Activated CD8-positive, alpha-beta memory T cell treated with anti-CD3 and anti-CD28 coated beads for 24 hours (primary cell): ENCODE results near the gene TBX6.
A peak's percentile ranks its signal among the peaks of the same experiment; 100 is the strongest.
"Not testable (repeated sequence)": the region's sequence is repeated elsewhere in the genome, so short reads cannot be mapped to it uniquely, and the experiment has no call there.

Experiments
- DNase-seq: peaks from one replicate; pipeline ENCODE4 v3.0.0-alpha.2; 2020

TBX6 gene

GRCh38 chr16:30065102-30065942, 26.4 kb downstream of the TBX6 start, which contains the start of gene ALDOA:
Gene ALDOA (plus strand): TSS chr16:30065760. CDS start chr16:30066898, 1,138 bp downstream.
- peak; percentile 97 for DNase-seq

- no peak for DNase-seq
Measured at GRCh38 chr16:30064729-30065101, 27.0 kb downstream of the TBX6 start.

GRCh38 chr16:30063893-30064728, 27.6 kb downstream of the TBX6 start:
- DNase-seq: peak; percentile 89

GRCh38 chr16:30063278-30063892, 28.3 kb downstream of the TBX6 start:
- no peak for DNase-seq

- DNase-seq: no peak
Measured at GRCh38 chr16:30060836-30061554, 30.7 kb downstream of the TBX6 start.

GRCh38 chr16:30060346-30060745, 31.4 kb downstream of the TBX6 start:
- DNase-seq: no peak

GRCh38 chr16:30054959-30055553, 36.7 kb downstream of the TBX6 start:
- peak; percentile 70 for DNase-seq

- DNase-seq: no peak
Measured at GRCh38 chr16:30054451-30054850, 37.3 kb downstream of the TBX6 start.

GRCh38 chr16:30053376-30054015, 38.2 kb downstream of the TBX6 start:
- no peak for DNase-seq

GRCh38 chr16:30052671-30053372, 38.9 kb downstream of the TBX6 start:
- peak; percentile 97 for DNase-seq

- DNase-seq: no peak
Measured at GRCh38 chr16:30051518-30051917, 40.2 kb downstream of the TBX6 start.

GRCh38 chr16:30049871-30050270, 41.9 kb downstream of the TBX6 start:
- DNase-seq: no peak

- DNase-seq: no peak
Measured at GRCh38 chr16:30046588-30046987, 45.1 kb downstream of the TBX6 start.

GRCh38 chr16:30046178-30046577, 45.5 kb downstream of the TBX6 start:
- no peak for DNase-seq

GRCh38 chr16:30041841-30042240, 49.9 kb downstream of the TBX6 start:
- no peak for DNase-seq

- not testable (repeated sequence) for DNase-seq
Measured at GRCh38 chr16:30040690-30041089, 51.0 kb downstream of the TBX6 start.

- no peak for DNase-seq
Measured at GRCh38 chr16:30040221-30040620, 51.5 kb downstream of the TBX6 start.
